ENCODE data around the gene GABPB1.

GABPB1 gene

DNA sequence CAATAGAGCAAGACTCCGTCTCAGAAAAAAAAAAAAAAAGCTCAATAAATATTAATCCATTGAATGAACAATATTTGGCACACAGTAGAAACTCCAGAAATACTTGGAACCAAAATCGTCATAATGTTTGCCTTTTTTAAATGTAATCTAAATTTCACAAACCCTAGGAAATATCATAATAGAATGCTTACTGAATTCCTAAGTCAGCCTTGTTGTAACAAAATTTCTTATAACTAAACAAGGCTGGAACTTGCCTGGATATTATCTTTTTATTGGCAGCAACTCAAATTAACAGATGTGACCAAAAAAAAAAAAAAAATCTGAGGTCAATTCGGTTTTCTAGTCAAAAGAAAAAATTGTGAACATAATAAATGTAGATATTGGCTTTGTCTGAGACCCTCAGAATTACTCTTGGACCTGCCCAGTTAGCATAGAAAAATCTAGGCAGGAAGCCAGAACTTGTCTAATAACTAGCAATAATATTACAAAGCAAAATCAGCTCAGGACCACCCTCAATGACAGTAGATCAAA, 33.3 kb downstream of the GABPB1 start:
- Histone ChIP-seq H3K4me3 (no peak overlapping the region), H3K27me3 (no peaks in the 10 kb centered on the region), H3K9me3 (no peaks in the 10 kb centered on the region), H3K36me3 (no peaks in the 10 kb centered on the region), H3K27ac (no peak overlapping the region), H3K4me1 (no peaks in the 10 kb centered on the region)
- TF ChIP-seq, protein P1, sequence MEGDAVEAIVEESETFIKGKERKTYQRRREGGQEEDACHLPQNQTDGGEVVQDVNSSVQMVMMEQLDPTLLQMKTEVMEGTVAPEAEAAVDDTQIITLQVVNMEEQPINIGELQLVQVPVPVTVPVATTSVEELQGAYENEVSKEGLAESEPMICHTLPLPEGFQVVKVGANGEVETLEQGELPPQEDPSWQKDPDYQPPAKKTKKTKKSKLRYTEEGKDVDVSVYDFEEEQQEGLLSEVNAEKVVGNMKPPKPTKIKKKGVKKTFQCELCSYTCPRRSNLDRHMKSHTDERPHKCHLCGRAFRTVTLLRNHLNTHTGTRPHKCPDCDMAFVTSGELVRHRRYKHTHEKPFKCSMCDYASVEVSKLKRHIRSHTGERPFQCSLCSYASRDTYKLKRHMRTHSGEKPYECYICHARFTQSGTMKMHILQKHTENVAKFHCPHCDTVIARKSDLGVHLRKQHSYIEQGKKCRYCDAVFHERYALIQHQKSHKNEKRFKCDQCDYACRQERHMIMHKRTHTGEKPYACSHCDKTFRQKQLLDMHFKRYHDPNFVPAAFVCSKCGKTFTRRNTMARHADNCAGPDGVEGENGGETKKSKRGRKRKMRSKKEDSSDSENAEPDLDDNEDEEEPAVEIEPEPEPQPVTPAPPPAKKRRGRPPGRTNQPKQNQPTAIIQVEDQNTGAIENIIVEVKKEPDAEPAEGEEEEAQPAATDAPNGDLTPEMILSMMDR (IDR thresholded peaks at IDR 0.05) = no peak
- no peak for DNase-seq
- intact Hi-C loops (cut with DNase I; ENCODE audit: low total_unique reads) = no loop called here

- no peak overlapping the region for H3K27ac ChIP-seq
- DNase-seq = no peak
- H3K4me1 ChIP-seq = no peaks in the 10 kb centered on the region
- no peak overlapping the region for H3K4me3 ChIP-seq
- H3K36me3 ChIP-seq = no peaks in the 10 kb centered on the region
- H3K27me3 ChIP-seq = no peaks in the 10 kb centered on the region
- intact Hi-C loops (cut with DNase I; ENCODE audit: low total_unique reads) = no loop called here
- no peaks in the 10 kb centered on the region for H3K9me3 ChIP-seq
- TF ChIP-seq, protein P1 (IDR thresholded peaks at IDR 0.05) = no peak
Observed at GRCh38 chr15:50320504-50320903, 34.5 kb downstream of the GABPB1 start.

DNA sequence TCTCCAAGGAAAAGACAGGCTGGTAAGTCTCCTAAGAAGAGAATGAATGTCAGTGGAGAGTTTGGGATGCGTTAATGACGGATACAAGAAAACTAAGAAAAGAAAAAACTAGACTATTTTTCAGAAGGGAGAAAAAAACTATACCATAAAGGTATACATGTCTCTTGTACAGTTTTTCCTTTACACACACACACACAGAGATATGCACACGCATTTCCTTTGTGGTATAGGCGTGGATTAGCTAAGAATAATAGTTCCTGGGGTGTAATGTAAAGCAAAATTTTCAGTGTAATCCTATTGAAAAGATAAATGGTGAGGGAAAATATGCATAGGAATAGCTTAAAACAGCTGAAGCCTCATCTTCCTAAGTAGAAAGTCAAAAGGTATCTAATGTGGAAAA, 36.3 kb downstream of the GABPB1 start:
- no peak overlapping the region for H3K4me3 ChIP-seq
- intact Hi-C loops (cut with DNase I; ENCODE audit: low total_unique reads) = no loop called here

DNA sequence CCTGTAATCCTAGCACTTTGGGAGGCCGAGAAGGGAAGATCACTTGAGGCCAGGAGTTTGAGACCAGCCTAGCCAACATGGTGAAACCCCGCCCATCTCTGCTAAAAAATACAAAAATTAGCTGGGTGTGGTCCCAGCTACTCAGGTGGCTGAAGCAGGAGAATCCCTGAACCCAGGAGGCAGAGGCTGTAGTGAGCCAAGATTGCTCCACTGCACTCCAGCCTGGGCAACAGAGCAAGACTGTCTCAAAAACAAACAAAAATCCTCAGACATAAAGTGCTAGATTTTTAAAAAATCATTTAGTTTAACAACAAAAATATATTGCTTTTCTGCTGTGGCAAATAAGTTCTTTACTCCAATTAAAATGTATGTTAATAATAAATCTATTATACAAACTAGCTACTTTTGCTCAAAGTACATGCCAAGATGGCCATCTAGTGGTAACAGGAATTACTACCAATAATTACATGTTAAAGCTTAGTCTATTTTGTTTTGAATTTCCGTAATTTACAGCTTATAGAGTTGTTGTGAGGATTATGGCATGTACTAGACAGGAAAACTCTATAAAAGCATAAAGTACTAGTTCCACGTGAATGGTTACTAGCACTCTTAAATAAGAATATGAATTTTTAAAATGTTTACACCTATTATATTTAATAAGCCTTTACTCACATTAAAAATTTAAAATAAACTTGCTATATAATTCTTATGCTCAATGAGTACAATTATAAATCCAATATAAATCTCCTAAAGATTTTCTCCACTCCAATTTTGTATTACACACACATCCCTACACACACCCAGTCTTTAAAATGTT, 39.0 kb downstream of the GABPB1 start:
- TF ChIP-seq, protein P1 (IDR thresholded peaks at IDR 0.05) = peak; percentile 48 to 52
- intact Hi-C loops (cut with DNase I; ENCODE audit: low total_unique reads) = no loop called here
- Histone ChIP-seq H3K4me1 (no peaks in the 10 kb centered on the region), H3K27me3 (no peaks in the 10 kb centered on the region), H3K4me3 (no peak overlapping the region), H3K9me3 (no peaks in the 10 kb centered on the region), H3K27ac (no peak overlapping the region), H3K36me3 (no peaks in the 10 kb centered on the region)
- DNase-seq = no peak

More for the DNA sequence above, 36.3 kb downstream of the GABPB1 start:
- TF ChIP-seq, protein P1 (IDR thresholded peaks at IDR 0.05) = no peak
- H3K27ac ChIP-seq = no peak overlapping the region
- no peaks in the 10 kb centered on the region for H3K4me1 ChIP-seq
- no peaks in the 10 kb centered on the region for H3K9me3 ChIP-seq
- H3K36me3 ChIP-seq = no peaks in the 10 kb centered on the region
- no peak for DNase-seq
- no peaks in the 10 kb centered on the region for H3K27me3 ChIP-seq

GRCh38 chr15:50312636-50313035, 42.4 kb downstream of the GABPB1 start:
- intact Hi-C loops (cut with DNase I; ENCODE audit: low total_unique reads) = no loop called here
- TF ChIP-seq, protein P1 (IDR thresholded peaks at IDR 0.05) = no peak
- H3K4me1 ChIP-seq = no peaks in the 10 kb centered on the region
- no peak for DNase-seq
- H3K27ac ChIP-seq = no peak overlapping the region
- H3K36me3 ChIP-seq = peaks cover 0 to 10% (median 6%) of the 10 kb centered on the region in 3 donors
- H3K9me3 ChIP-seq = peaks cover 0 to 2% (median 0%) of the 10 kb centered on the region in 3 donors
- no peak overlapping the region for H3K4me3 ChIP-seq
- H3K27me3 ChIP-seq = no peaks in the 10 kb centered on the region
